ENCODE results near the gene IL17RC.
A peak's percentile ranks its signal among the peaks of the same experiment; 100 is the strongest.

The IL17RC gene

GRCh38 chr3:9913601-9914000 is 3.3 kb upstream of the IL17RC start:
- CTCF ChIA-PET: interaction anchor here (1.1 to 2.1 kb wide), 5 partner anchors 10 to 64 kb away, joined by 3 to 16 read pairs (median 6); partner anchors contain the start of gene IL17RE
- POLR2A ChIA-PET: interaction anchor here (1.1 kb wide), 1 partner anchor 21 kb away, joined by 3 read pairs; no protein-coding TSS in a partner anchor
- no peak overlapping the region for H3K4me3 ChIP-seq (ENCODE audit: low read depth, low read length)
- no peak for DNase-seq (ENCODE audit: low read depth, low spot score)
- TF ChIP-seq CTCF (IDR thresholded peaks at IDR 0.05; ENCODE audit: insufficient read depth, low read length, missing control alignments): no peak

GRCh38 chr3:9914011-9914410 is 2.9 kb upstream of the IL17RC start:
- POLR2A ChIA-PET: interaction anchor here (1.1 kb wide), 1 partner anchor 21 kb away, joined by 3 read pairs; no protein-coding TSS in a partner anchor
- H3K4me3 ChIP-seq (ENCODE audit: low read depth, low read length): no peak overlapping the region
- CTCF ChIA-PET: interaction anchor here (1.2 to 2.1 kb wide), 4 partner anchors 11 to 65 kb away, joined by 3 to 16 read pairs (median 6); partner anchors contain the start of gene IL17RE
- TF ChIP-seq CTCF (IDR thresholded peaks at IDR 0.05; ENCODE audit: insufficient read depth, low read length, missing control alignments): no peak
- no peak for DNase-seq (ENCODE audit: low read depth, low spot score)

- CTCF ChIA-PET: interaction anchor here (1.5 to 2.1 kb wide), 3 partner anchors 11 to 65 kb away, joined by 5 to 16 read pairs (median 6); partner anchors contain the start of gene IL17RE
- no peak for TF ChIP-seq CTCF (IDR thresholded peaks at IDR 0.05; ENCODE audit: insufficient read depth, low read length, missing control alignments)
- DNase-seq (ENCODE audit: low read depth, low spot score): no peak
- POLR2A ChIA-PET: interaction anchor here (0.6 to 2.2 kb wide), 2 partner anchors 19 to 20 kb away, joined by 3 to 12 read pairs; partner anchors contain the start of gene CRELD1
- peak overlapping the region; percentile 61 for H3K4me3 ChIP-seq (ENCODE audit: low read depth, low read length)
Measured at GRCh38 chr3:9914559-9915253, 2.2 kb upstream of the IL17RC start.

- CTCF ChIA-PET: interaction anchor here (0.8 to 2.1 kb wide), 11 partner anchors 8 to 71 kb away, joined by 3 to 8 read pairs (median 4); partner anchors contain the start of gene IL17RE
- peak; percentile 65 for TF ChIP-seq CTCF (IDR thresholded peaks at IDR 0.05; ENCODE audit: insufficient read depth, low read length, missing control alignments)
- DNase-seq (ENCODE audit: low read depth, low spot score): no peak
- POLR2A ChIA-PET: interaction anchor here (0.6 to 2.2 kb wide), 7 partner anchors 18 to 199 kb away, joined by 3 to 12 read pairs (median 3); partner anchors contain the start of genes CRELD1 and RPUSD3
- peak overlapping the region; percentile 61 for H3K4me3 ChIP-seq (ENCODE audit: low read depth, low read length)
Measured at GRCh38 chr3:9915254-9916141, 1.4 kb upstream of the IL17RC start.

GRCh38 chr3:9916346-9916733 is 558 bp upstream of the IL17RC start:
- TF ChIP-seq CTCF (IDR thresholded peaks at IDR 0.05; ENCODE audit: insufficient read depth, low read length, missing control alignments): no peak
- peak overlapping the region; percentile 62 for H3K4me3 ChIP-seq (ENCODE audit: low read depth, low read length)
- ChIA-PET CTCF (interaction anchor here (0.9 to 2.1 kb wide), 7 partner anchors 14 to 72 kb away, joined by 3 to 8 read pairs (median 4); partner anchors contain the start of gene IL17RE), POLR2A (interaction anchor here (1.3 to 2.2 kb wide), 2 partner anchors 17 to 200 kb away, joined by 4 to 12 read pairs; partner anchors contain the start of gene CRELD1)
- no peak for DNase-seq (ENCODE audit: low read depth, low spot score)
